Esophagus muscularis mucosa (tissue), 4 donors: ENCODE results near the gene CRB1. TPM values are rescaled to one million over a fixed set of nuclear protein-coding genes. Genes with fewer than 3 reads are reported as not detected.
"Not testable (repeated sequence)": the region's sequence is repeated elsewhere in the genome, so short reads cannot be mapped to it uniquely, and the experiment has no call there.

ENCODE experiments used
- DNase-seq: peaks from one replicate; pipeline ENCODE4 v3.0.0-alpha.2; 2017; ENCODE audit errors: extremely low spot score
- H3K27ac ChIP-seq, 4 donors: fragments of 200-600 bp; sonication (generic); replicated peaks in 1 of 4; 1 replicate in 3 of 4; 2 replicates in 1 of 4; pipeline ENCODE4 v1.5.1; 2016 to 2019; ENCODE audit warnings: mild to moderate bottlenecking in 1 of 4
- H3K27me3 ChIP-seq, 4 donors: fragments of 200-600 bp; sonication (generic); one replicate each; pipeline versions ENCODE4 v1.5.1 to v1.6.0; 2016 to 2019
- H3K36me3 ChIP-seq, 4 donors: fragments of 200-600 bp; sonication (generic); one replicate each; pipeline ENCODE4 v1.5.1; 2016 to 2019
- H3K4me1 ChIP-seq, 4 donors: fragments of 200-600 bp; sonication (generic); one replicate each; pipeline ENCODE4 v1.5.1; 2016 to 2019
- H3K4me3 ChIP-seq, 4 donors: fragments of 200-600 bp; sonication (generic); 1 replicate in 2 of 4; 2 replicates in 2 of 4; pipeline ENCODE4 v1.5.1; 2016 to 2019; ENCODE audit warnings: mild to moderate bottlenecking in 4 of 4, moderate library complexity in 1 of 4
- H3K9me3 ChIP-seq, 4 donors: fragments of 200-600 bp; sonication (generic); 1 replicate in 3 of 4; 2 replicates in 1 of 4; pipeline ENCODE4 v1.5.1; 2016 to 2019
- CTCF ChIP-seq, 3 experiments: fragments of 200-600 bp in 2 of 3; fragments of 450-650 bp in 1 of 3; sonication (generic) in 2 of 3; IDR thresholded peaks; one replicate each; pipeline ENCODE4 v1.5.1; 2017 to 2019; ENCODE audit warnings: antibody characterized with exemption in 3 of 3, mild to moderate bottlenecking in 2 of 3, moderate library complexity in 1 of 3
- EP300 ChIP-seq: sonication (generic); formaldehyde crosslinking; IDR thresholded peaks from one replicate; pipeline ENCODE4 v1.6.1; 2017; ENCODE audit warnings: antibody characterized with exemption
- POLR2A ChIP-seq: fragments of 450-650 bp; IDR thresholded peaks from one replicate; pipeline ENCODE4 v1.6.1; 2017; ENCODE audit warnings: antibody characterized with exemption, moderate library complexity, mild to moderate bottlenecking, low read depth
- POLR2AphosphoS5 ChIP-seq, 2 donors: sonication (generic); formaldehyde crosslinking; IDR thresholded peaks; one replicate each; pipeline ENCODE4 v1.6.1; 2017; ENCODE audit warnings: antibody characterized with exemption in 2 of 2
- WGBS: methylation state at CpG from one replicate; pipeline ENCODE4 v1.1.5; 2018; 5-methylcytosine and 5-hydroxymethylcytosine counted together
- intact Hi-C: fragments of 100-400 bp; cut with DNase I; formaldehyde crosslinking; loops from one replicate; pipeline ENCODE4 v1.15.1; 2023
- total RNA-seq, 4 donors: library from RNA; depleted of rRNA; stranded (reverse); fragments of >200 nt; gene quantifications; one replicate each; pipeline versions ENCODE4 v1.1.0 to v1.2.1, GENCODE V29; 2016

Gene CRB1
- total RNA-seq, 4 donors from 2014 or later, result 0.23 to 0.83 (median 0.38) TPM

- intact Hi-C loops, result no loop called here
- no peaks in the 10 kb centered on the region for H3K36me3 ChIP-seq
- H3K27me3 ChIP-seq, result no peaks in the 10 kb centered on the region
- peaks cover 0 to 4% (median 0%) of the 10 kb centered on the region in 4 donors for H3K9me3 ChIP-seq
- no peak for TF ChIP-seq EP300
- peak; percentile 10 to 40 (median 21) for TF ChIP-seq CTCF (IDR thresholded peaks at IDR 0.05)
- no peak for DNase-seq
- H3K4me1 ChIP-seq, result no peaks in the 10 kb centered on the region
- 24% methylated on average over 4 of the region's 4 CpGs for WGBS
- no peak overlapping the region for H3K4me3 ChIP-seq
- no peak overlapping the region for H3K27ac ChIP-seq
Observed at GRCh38 chr1:197399755-197400521, 131.9 kb downstream of the CRB1 start.

GRCh38 chr1:197400522-197400902, 132.5 kb downstream of the CRB1 start:
- H3K27ac ChIP-seq, result no peak overlapping the region
- 65% methylated on average over 2 of the region's 2 CpGs for WGBS
- intact Hi-C loops, result no loop called here

GRCh38 chr1:197402189-197402588, 134.1 kb downstream of the CRB1 start:
- Histone ChIP-seq H3K36me3 (no peaks in the 10 kb centered on the region), H3K4me1 (no peaks in the 10 kb centered on the region), H3K27me3 (no peaks in the 10 kb centered on the region), H3K4me3 (no peak overlapping the region), H3K9me3 (peaks cover 0 to 4% (median 0%) of the 10 kb centered on the region in 4 donors), H3K27ac (no peak overlapping the region)
- no peak for DNase-seq
- intact Hi-C loops, result no loop called here
- WGBS, result 93% methylated on average over 2 of the region's 2 CpGs
- TF ChIP-seq EP300, result no peak
- TF ChIP-seq POLR2A, result no peak
- no peak for TF ChIP-seq CTCF (IDR thresholded peaks at IDR 0.05)
- no peak for TF ChIP-seq POLR2AphosphoS5 (IDR thresholded peaks at IDR 0.05)

More at GRCh38 chr1:197400522-197400902, 132.5 kb downstream of the CRB1 start:
- TF ChIP-seq CTCF (IDR thresholded peaks at IDR 0.05) (no peak), POLR2AphosphoS5 (IDR thresholded peaks at IDR 0.05) (no peak), EP300 (no peak), POLR2A (no peak)
- no peak overlapping the region for H3K4me3 ChIP-seq
- no peak for DNase-seq
- H3K36me3 ChIP-seq, result no peaks in the 10 kb centered on the region
- no peaks in the 10 kb centered on the region for H3K27me3 ChIP-seq
- peaks cover 0 to 4% (median 0%) of the 10 kb centered on the region in 4 donors for H3K9me3 ChIP-seq
- no peaks in the 10 kb centered on the region for H3K4me1 ChIP-seq

GRCh38 chr1:197404774-197405173, 136.7 kb downstream of the CRB1 start:
- H3K27ac ChIP-seq, DNase-seq, H3K4me3 ChIP-seq, intact Hi-C loops, H3K36me3 ChIP-seq, H3K4me1 ChIP-seq, H3K27me3 ChIP-seq, H3K9me3 ChIP-seq: not testable (repeated sequence)
- 92% methylated on average over 8 of the region's 8 CpGs for WGBS

GRCh38 chr1:197405614-197406013, 137.6 kb downstream of the CRB1 start:
- no CpG with 5 or more reads among the region's 28 CpGs for WGBS
- intact Hi-C loops, DNase-seq: not testable (repeated sequence)

GRCh38 chr1:197413564-197413963, 145.5 kb downstream of the CRB1 start:
- DNase-seq, result no peak
- Histone ChIP-seq H3K27ac (no peak overlapping the region), H3K9me3 (no peaks in the 10 kb centered on the region), H3K27me3 (no peaks in the 10 kb centered on the region), H3K4me1 (no peaks in the 10 kb centered on the region), H3K4me3 (no peak overlapping the region), H3K36me3 (no peaks in the 10 kb centered on the region)
- 70% methylated on average over 2 of the region's 2 CpGs for WGBS
- no peak for TF ChIP-seq CTCF (IDR thresholded peaks at IDR 0.05)
- TF ChIP-seq EP300, result no peak
- TF ChIP-seq POLR2AphosphoS5 (IDR thresholded peaks at IDR 0.05), result no peak
- intact Hi-C loops, result no loop called here

More at GRCh38 chr1:197405614-197406013, 137.6 kb downstream of the CRB1 start:
- H3K4me3 ChIP-seq, H3K4me1 ChIP-seq, H3K27me3 ChIP-seq, H3K36me3 ChIP-seq, H3K9me3 ChIP-seq, H3K27ac ChIP-seq: not testable (repeated sequence)
